Suprapubic skin (tissue), 4 donors: Measurements from ENCODE around the gene CELA2A. TPM values are rescaled to one million over a fixed set of nuclear protein-coding genes. Genes with fewer than 3 reads are reported as not detected.
"Not testable (repeated sequence)": the region's sequence is repeated elsewhere in the genome, so short reads cannot be mapped to it uniquely, and the experiment has no call there.

ENCODE experiments used
- DNase-seq, 2 donors: peaks; one replicate each; pipeline ENCODE4 v3.0.0-alpha.2; 2019; ENCODE audit warnings: low spot score in 2 of 2
- H3K27ac ChIP-seq: fragments of 200-600 bp; sonication (generic); one replicate; pipeline ENCODE4 v1.5.1; 2019
- H3K27me3 ChIP-seq: fragments of 200-600 bp; sonication (generic); one replicate; pipeline ENCODE4 v1.5.1; 2019
- H3K36me3 ChIP-seq: fragments of 200-600 bp; sonication (generic); one replicate; pipeline ENCODE4 v1.5.1; 2019
- H3K4me1 ChIP-seq: fragments of 200-600 bp; sonication (generic); one replicate; pipeline ENCODE4 v1.5.1; 2019
- H3K4me3 ChIP-seq: fragments of 200-600 bp; sonication (generic); one replicate; pipeline ENCODE4 v1.5.1; 2019; ENCODE audit warnings: mild to moderate bottlenecking
- H3K9me3 ChIP-seq: fragments of 200-600 bp; sonication (generic); one replicate; pipeline ENCODE4 v1.5.1; 2019
- CTCF ChIP-seq, 2 donors: fragments of 200-600 bp in 1 of 2; fragments of 450-650 bp in 1 of 2; sonication (generic) in 1 of 2; IDR thresholded peaks; one replicate each; pipeline ENCODE4 v1.5.1; 2016 to 2019; ENCODE audit warnings: antibody characterized with exemption in 2 of 2, mild to moderate bottlenecking in 1 of 2, moderate library complexity in 1 of 2
- EP300 ChIP-seq: sonication (generic); formaldehyde crosslinking; IDR thresholded peaks from one replicate; pipeline ENCODE4 v1.6.1; 2017; ENCODE audit warnings: antibody characterized with exemption
- POLR2A ChIP-seq, 2 donors: fragments of 450-650 bp; IDR thresholded peaks; one replicate each; pipeline ENCODE4 v1.6.1; 2017; ENCODE audit warnings: antibody characterized with exemption in 2 of 2, mild to moderate bottlenecking in 2 of 2, moderate library complexity in 2 of 2
- POLR2AphosphoS5 ChIP-seq, 3 donors: sonication (generic); formaldehyde crosslinking; IDR thresholded peaks; one replicate each; pipeline ENCODE4 v1.6.1; 2017; ENCODE audit warnings: antibody characterized with exemption in 3 of 3
- WGBS: methylation state at CpG from one replicate; pipeline ENCODE4 v1.1.5; 2018; 5-methylcytosine and 5-hydroxymethylcytosine counted together
- total RNA-seq, 4 donors: library from RNA; depleted of rRNA; stranded (reverse); fragments of >200 nt; gene quantifications; one replicate each; pipeline ENCODE4 v1.1.0, GENCODE V29; 2016

Gene CELA2A
- total RNA-seq, 4 donors from 2014 or later: not detected

GRCh38 chr1:15508700-15509487 lies 52.4 kb downstream of the CELA2A start:
- WGBS: 93% methylated on average over 12 of the region's 12 CpGs
- Histone ChIP-seq H3K4me3 (no peak overlapping the region), H3K27me3 (no peaks in the 10 kb centered on the region), H3K9me3 (no peaks in the 10 kb centered on the region), H3K4me1 (no peaks in the 10 kb centered on the region), H3K36me3 (peaks cover 28% of the 10 kb centered on the region), H3K27ac (no peak overlapping the region)
- TF ChIP-seq EP300 (no peak), POLR2AphosphoS5 (IDR thresholded peaks at IDR 0.05) (no peak), POLR2A (IDR thresholded peaks at IDR 0.05) (no peak), CTCF (IDR thresholded peaks at IDR 0.05) (no peak)
- peak in 1 of 2 donors; percentile 21 for DNase-seq

- Histone ChIP-seq H3K9me3 (no peaks in the 10 kb centered on the region), H3K36me3 (peaks cover 21% of the 10 kb centered on the region), H3K27ac (no peak overlapping the region), H3K27me3 (no peaks in the 10 kb centered on the region), H3K4me3 (no peak overlapping the region), H3K4me1 (no peaks in the 10 kb centered on the region)
- TF ChIP-seq EP300 (no peak), POLR2A (IDR thresholded peaks at IDR 0.05) (no peak), CTCF (IDR thresholded peaks at IDR 0.05) (no peak), POLR2AphosphoS5 (IDR thresholded peaks at IDR 0.05) (no peak)
- WGBS: 84% methylated on average over 7 of the region's 7 CpGs
- DNase-seq: peak in 1 of 2 donors; percentile 17
These were observed 53.1 kb downstream of the CELA2A start for GRCh38 chr1:15509586-15509985.

GRCh38 chr1:15510611-15511405 lies 54.3 kb downstream of the CELA2A start:
- H3K36me3 ChIP-seq: peaks cover 13% of the 10 kb centered on the region
- no peaks in the 10 kb centered on the region for H3K9me3 ChIP-seq
- no peaks in the 10 kb centered on the region for H3K4me1 ChIP-seq
- TF ChIP-seq EP300 (no peak), CTCF (IDR thresholded peaks at IDR 0.05) (no peak), POLR2AphosphoS5 (IDR thresholded peaks at IDR 0.05) (no peak), POLR2A (IDR thresholded peaks at IDR 0.05) (no peak)
- no peaks in the 10 kb centered on the region for H3K27me3 ChIP-seq
- H3K27ac ChIP-seq: no peak overlapping the region
- no peak overlapping the region for H3K4me3 ChIP-seq
- DNase-seq: no peak
- 88% methylated on average over 8 of the region's 8 CpGs for WGBS

- H3K9me3 ChIP-seq: no peaks in the 10 kb centered on the region
- DNase-seq: no peak
- WGBS: 77% methylated on average over 4 of the region's 4 CpGs
- H3K36me3 ChIP-seq: peaks cover 14% of the 10 kb centered on the region
- H3K4me3 ChIP-seq: no peak overlapping the region
- no peaks in the 10 kb centered on the region for H3K27me3 ChIP-seq
- TF ChIP-seq POLR2AphosphoS5 (IDR thresholded peaks at IDR 0.05): no peak
- TF ChIP-seq CTCF (IDR thresholded peaks at IDR 0.05): no peak
- no peak for TF ChIP-seq POLR2A (IDR thresholded peaks at IDR 0.05)
- no peak for TF ChIP-seq EP300
- H3K27ac ChIP-seq: no peak overlapping the region
- no peaks in the 10 kb centered on the region for H3K4me1 ChIP-seq
These were observed 56.7 kb downstream of the CELA2A start for GRCh38 chr1:15513192-15513591.

- WGBS: 96% methylated on average over 3 of the region's 3 CpGs
- Histone ChIP-seq H3K36me3 (peaks cover 14% of the 10 kb centered on the region), H3K9me3 (no peaks in the 10 kb centered on the region), H3K4me1 (no peaks in the 10 kb centered on the region), H3K27me3 (no peaks in the 10 kb centered on the region), H3K27ac (no peak overlapping the region), H3K4me3 (no peak overlapping the region)
- no peak for TF ChIP-seq CTCF (IDR thresholded peaks at IDR 0.05)
- TF ChIP-seq POLR2AphosphoS5 (IDR thresholded peaks at IDR 0.05): no peak
- TF ChIP-seq EP300: no peak
- no peak for TF ChIP-seq POLR2A (IDR thresholded peaks at IDR 0.05)
- no peak for DNase-seq
These were observed 57.4 kb downstream of the CELA2A start for GRCh38 chr1:15513919-15514318.

GRCh38 chr1:15514557-15514956 lies 58.0 kb downstream of the CELA2A start:
- not testable (repeated sequence) for H3K4me1 ChIP-seq, H3K4me3 ChIP-seq, H3K9me3 ChIP-seq, H3K27me3 ChIP-seq, H3K27ac ChIP-seq
- WGBS: 93% methylated on average over 5 of the region's 5 CpGs
- DNase-seq: peak in 1 of 2 donors; percentile 21
- H3K36me3 ChIP-seq: peaks cover 14% of the 10 kb centered on the region
